SH-SY5Y (cell line): ENCODE measurements around the gene ZNF516.

Source experiments
- GATA2 ChIP-seq: IDR thresholded peaks from 2 replicates; pipeline ENCODE4 v1.6.1; 2011; ENCODE audit warnings: mild to moderate bottlenecking, low read depth, low read length
- GATA3 ChIP-seq: IDR thresholded peaks from 2 replicates; pipeline ENCODE4 v1.6.1; 2011; ENCODE audit warnings: low read depth, mild to moderate bottlenecking, low read length, moderate library complexity

DNA sequence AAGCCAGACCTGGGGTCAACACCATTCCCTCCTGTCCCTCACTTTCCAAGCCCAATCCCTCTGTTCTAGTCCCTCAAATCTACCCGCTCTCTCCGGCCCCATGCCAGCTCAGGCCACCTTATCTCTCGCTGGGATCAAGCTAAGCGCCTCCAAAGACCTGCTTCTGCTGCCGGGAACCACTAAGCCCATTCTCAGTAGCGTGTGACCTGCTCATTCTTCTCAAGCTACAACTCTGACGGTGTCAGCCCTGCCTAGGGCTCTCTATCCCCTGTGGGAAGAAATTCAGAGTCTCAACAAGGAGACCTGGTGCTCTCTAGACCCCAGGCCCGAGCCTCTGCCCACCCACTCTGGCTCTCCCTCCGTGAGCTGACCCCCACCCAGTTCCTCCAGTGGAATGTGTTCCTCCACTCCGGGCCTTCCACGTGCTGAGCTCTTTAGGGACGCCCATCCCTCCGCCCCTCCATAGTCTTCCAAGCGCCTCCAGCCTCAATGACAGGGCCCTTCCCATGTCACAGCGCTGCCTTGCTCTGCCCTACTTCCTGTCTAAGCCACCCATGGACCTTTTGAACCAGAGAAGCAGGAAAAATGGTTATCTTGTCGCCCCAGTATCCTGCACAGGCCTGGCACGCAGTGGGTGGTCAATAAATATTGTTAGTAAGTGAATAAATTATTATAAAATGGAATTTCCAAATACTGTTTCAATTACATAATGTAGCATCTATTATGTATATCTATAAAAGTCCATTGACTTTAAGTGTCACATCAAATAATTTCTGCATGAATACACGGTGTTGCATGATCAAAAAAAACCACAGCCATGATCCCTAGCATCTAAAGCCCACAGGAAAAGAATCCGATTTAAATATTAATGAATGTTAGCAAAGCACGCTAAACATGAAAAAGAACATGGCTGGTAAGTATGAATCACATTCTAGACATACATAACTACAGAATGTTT is 127.6 kb downstream of the ZNF516 start:
- TF ChIP-seq GATA2 = no peak
- no peak for TF ChIP-seq GATA3
